Endothelial cell of umbilical vein (primary cell): ENCODE measurements around the gene CCNG1. TPM values are rescaled to one million over a fixed set of nuclear protein-coding genes. Genes with fewer than 3 reads are reported as not detected.

Source experiments
- BruUV-seq: library from RNA; stranded (reverse); fragments of 400-500 nt; replicated peaks from 2 replicates; lab custom pipeline; 2021; lab: Mats Ljungman, UMichigan
- CTCF ChIA-PET: fragments of 300-600, 350-600 bp; sonication (Branson Sonifier 250); formaldehyde crosslinking; loops from one replicate; lab custom pipeline; 2021; ENCODE audit warnings: antibody characterized with exemption, inconsistent platforms; lab: Charles Lee
- POLR2A ChIA-PET: fragments of 300-600, 350-600 bp; sonication (Branson Sonifier 250); formaldehyde crosslinking; loops from one replicate; lab custom pipeline; 2021; ENCODE audit warnings: antibody characterized with exemption, inconsistent platforms; lab: Charles Lee
- DNase-seq: peaks from one replicate; pipeline ENCODE4 v3.0.0-alpha.2; 2011; ENCODE audit warnings: low read depth, low spot score
- FAIRE-seq: peaks from 2 replicates; lab custom pipeline; 2011; peaks lifted over from hg19 to GRCh38; lab: Jason Lieb, UNC
- H2AFZ ChIP-seq: 2 replicates; pipeline ENCODE4 v1.6.0; 2012; ENCODE audit warnings: low read depth, low read length, control low read depth, inconsistent platforms
- H3K27ac ChIP-seq: 2 replicates; pipeline ENCODE4 v1.5.1; 2011; ENCODE audit warnings: low read depth, mild to moderate bottlenecking, control low read depth, low read length, moderate library complexity; ENCODE audit not compliant: insufficient read depth
- H3K27me3 ChIP-seq, 2 experiments: 2 replicates each; pipeline versions ENCODE4 v1.6.0 to v1.6.1; 2011; ENCODE audit warnings: low read length in 2 of 2, mixed read lengths in 1 of 2; ENCODE audit not compliant: control insufficient read depth in 2 of 2, insufficient read depth in 2 of 2
- H3K36me3 ChIP-seq, 2 experiments: 2 replicates in 1 of 2; 3 replicates in 1 of 2; pipeline ENCODE4 v1.5.1; 2011; ENCODE audit warnings: low read length in 2 of 2, mild to moderate bottlenecking in 1 of 2, moderate library complexity in 1 of 2; ENCODE audit not compliant: control insufficient read depth in 2 of 2, insufficient read depth in 2 of 2; ENCODE audit errors: extremely low read depth in 1 of 2
- H3K4me1 ChIP-seq: 3 replicates; pipeline ENCODE4 v1.5.1; 2011; ENCODE audit warnings: mild to moderate bottlenecking, low read length; ENCODE audit not compliant: control insufficient read depth, insufficient read depth; ENCODE audit errors: extremely low read depth
- H3K4me2 ChIP-seq: 2 replicates; pipeline ENCODE4 v1.6.1; 2011; ENCODE audit warnings: low read length, control low read depth, mixed read lengths; ENCODE audit not compliant: insufficient read depth
- H3K4me3 ChIP-seq, 3 experiments: fragments of 200-600 bp in 1 of 3; sonication (generic), shearing (Covaris generic) in 1 of 3; replicated peaks in 1 of 3; 2 replicates each; pipeline ENCODE4 v1.5.1; 2011 to 2016; ENCODE audit warnings: control low read depth in 3 of 3, low read length in 3 of 3, mild to moderate bottlenecking in 2 of 3, inconsistent platforms in 1 of 3, low read depth in 1 of 3, moderate library complexity in 1 of 3; ENCODE audit not compliant: insufficient read depth in 1 of 3
- H3K79me2 ChIP-seq: 2 replicates; pipeline ENCODE4 v1.6.0; 2012; ENCODE audit warnings: low read length, inconsistent platforms; ENCODE audit not compliant: control insufficient read depth, insufficient read depth
- H3K9ac ChIP-seq: replicated peaks from 2 replicates; pipeline ENCODE3; 2011; ENCODE audit warnings: low read length, control low read depth; ENCODE audit not compliant: insufficient read depth; ENCODE audit errors: extremely low read depth
- H3K9me1 ChIP-seq: replicated peaks from 3 replicates; pipeline ENCODE4 v1.6.0; 2011; ENCODE audit warnings: mild to moderate bottlenecking, low read length; ENCODE audit not compliant: control insufficient read depth, insufficient read depth; ENCODE audit errors: extremely low read depth
- H3K9me3 ChIP-seq: replicated peaks from 2 replicates; pipeline ENCODE4 v1.5.1; 2012; ENCODE audit warnings: low read length, inconsistent platforms; ENCODE audit not compliant: control insufficient read depth, insufficient read depth
- H4K20me1 ChIP-seq: replicated peaks from 2 replicates; pipeline ENCODE3; 2011; ENCODE audit warnings: mild to moderate bottlenecking, low read length; ENCODE audit not compliant: control insufficient read depth, insufficient read depth; ENCODE audit errors: extremely low read depth
- EZH2 ChIP-seq: IDR thresholded peaks from 2 replicates; pipeline ENCODE4 v1.6.1; 2012; ENCODE audit warnings: borderline replicate concordance, low read depth, mild to moderate bottlenecking, moderate library complexity, low read length, inconsistent platforms; ENCODE audit not compliant: severe bottlenecking
- FOS ChIP-seq: IDR thresholded peaks from 2 replicates; pipeline ENCODE4 v1.6.1; 2011; ENCODE audit warnings: mild to moderate bottlenecking, low read length, moderate library complexity, borderline replicate concordance; ENCODE audit not compliant: insufficient read depth
- GATA2 ChIP-seq: IDR thresholded peaks from 2 replicates; pipeline ENCODE4 v1.7.0; 2011; ENCODE audit warnings: low read depth, mild to moderate bottlenecking, moderate library complexity, mixed read lengths, low read length; ENCODE audit not compliant: insufficient read length, insufficient read depth
- JUN ChIP-seq: IDR thresholded peaks from 2 replicates; pipeline ENCODE4 v1.6.1; 2011; ENCODE audit warnings: borderline replicate concordance, low read depth; ENCODE audit not compliant: insufficient read length, insufficient read depth
- MYC ChIP-seq: IDR thresholded peaks from one replicate; pipeline ENCODE4 v1.6.1; 2011; ENCODE audit warnings: mild to moderate bottlenecking, low read depth, low read length
- POLR2A ChIP-seq: IDR thresholded peaks from 2 replicates; pipeline ENCODE4 v1.6.1; 2012; ENCODE audit warnings: low read depth, mild to moderate bottlenecking, control low read depth, low read length
- POLR2AphosphoS5 ChIP-seq: IDR thresholded peaks from 2 replicates; pipeline ENCODE4 v1.6.1; 2012; ENCODE audit warnings: low read depth, mild to moderate bottlenecking, control low read depth, low read length, moderate library complexity; ENCODE audit not compliant: insufficient read depth
- dilution Hi-C: fragments of 300-500 bp; cut with MboI; formaldehyde crosslinking; loops from one replicate; pipeline ENCODE4 v1.15.0; 2019; ENCODE audit warnings: low sequenced_read_pairs; ENCODE audit not compliant: extremely low pct_ligation_motif_present
- intact Hi-C: fragments of 100-400 bp; cut with micrococcal nuclease; formaldehyde crosslinking; loops from one replicate; pipeline ENCODE4 v1.10.0; 2022
- polyA plus RNA-seq, 4 experiments: library from polyadenylated mRNA; depleted of rRNA in 3 of 4; stranded (reverse) in 3 of 4; unstranded in 1 of 4; fragments of >200 nt; gene quantifications; 2 replicates each; pipeline versions ENCODE4 v1.2.1 to v1.2.3, GENCODE V29; 2011 to 2012; ENCODE audit warnings: missing spikeins in 1 of 4
- total RNA-seq: library from RNA; stranded (reverse); gene quantifications from 2 replicates; pipeline ENCODE4 v1.2.3, GENCODE V29; 2021
- TF ChIP-seq, protein P1 (sequence below): IDR thresholded peaks from 2 replicates; pipeline ENCODE4 v1.6.1; 2011; ENCODE audit not compliant: insufficient read depth, insufficient read length
- TF ChIP-seq, protein P2 (sequence below), 2 donors: IDR thresholded peaks; 1 replicate in 1 of 2; 2 replicates in 1 of 2; pipeline ENCODE4 v1.5.1; 2011; ENCODE audit warnings: low read length in 2 of 2, mild to moderate bottlenecking in 2 of 2, moderate library complexity in 2 of 2, control low read depth in 1 of 2, inconsistent platforms in 1 of 2, low read depth in 1 of 2; ENCODE audit not compliant: insufficient read depth in 1 of 2; ENCODE audit errors: extremely low read depth in 1 of 2

The CCNG1 gene
- total and polyA plus RNA-seq, 2 donors (not counting 3 experiments of a cell fraction or from before 2014, with no cell fraction given), result 47.2 to 186 TPM

DNA sequence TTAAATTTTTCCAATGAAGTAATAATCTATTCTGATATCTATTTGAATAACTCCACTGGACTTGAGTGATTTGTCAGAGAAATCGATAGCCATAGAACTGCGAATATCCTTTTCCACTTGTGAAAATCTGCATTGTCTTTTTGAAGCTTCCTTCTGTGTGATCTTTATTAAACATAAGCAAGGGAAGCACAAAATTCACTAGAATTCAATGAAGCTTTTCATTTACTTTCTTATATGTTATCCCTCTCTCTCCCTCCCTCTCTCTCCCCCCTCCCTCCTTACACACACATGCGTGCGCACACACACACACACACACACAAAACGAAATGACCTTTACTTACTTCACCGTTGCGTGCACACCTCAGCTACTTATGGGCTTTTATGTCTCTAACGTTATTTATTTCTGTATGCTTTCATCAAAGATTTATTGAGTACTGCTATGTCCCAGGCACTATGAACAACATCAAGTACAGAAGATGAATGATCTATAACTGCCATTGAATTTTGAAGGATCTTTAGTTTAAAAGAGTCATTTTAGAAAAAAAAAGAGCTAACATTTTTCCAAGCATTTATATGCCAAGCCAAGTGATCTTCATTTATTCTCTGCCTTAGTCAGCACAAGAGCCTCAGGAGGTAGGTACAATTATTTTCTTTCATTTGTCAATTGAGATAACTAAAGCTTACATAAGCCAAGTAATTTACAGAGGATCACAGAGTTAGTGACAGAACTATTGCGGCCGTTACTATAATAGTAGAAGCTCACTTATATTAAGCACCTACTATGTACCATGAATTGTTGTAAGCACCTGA lies 32.8 kb upstream of the CCNG1 start:
- intact Hi-C loops (loop anchor here (5.0 kb wide), 1 partner anchor 57 kb away; no protein-coding TSS in a partner anchor), dilution Hi-C loops (no loop called here)
- BruUV-seq, result no TSS peak
- POLR2A ChIA-PET, result no interaction called here
- H3K4me1 ChIP-seq, result no peaks in the 10 kb centered on the region
- no peaks in the 10 kb centered on the region for H3K36me3 ChIP-seq
- no peaks in the 10 kb centered on the region for H3K27me3 ChIP-seq
- DNase-seq (no peak), FAIRE-seq (no peak)
- H3K27ac ChIP-seq, result no peak overlapping the region
- TF ChIP-seq EZH2, result no peak
- no peak for TF ChIP-seq JUN
- TF ChIP-seq, protein P1, sequence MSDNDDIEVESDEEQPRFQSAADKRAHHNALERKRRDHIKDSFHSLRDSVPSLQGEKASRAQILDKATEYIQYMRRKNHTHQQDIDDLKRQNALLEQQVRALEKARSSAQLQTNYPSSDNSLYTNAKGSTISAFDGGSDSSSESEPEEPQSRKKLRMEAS, result no peak
- no peak for TF ChIP-seq FOS
- no peak for TF ChIP-seq POLR2AphosphoS5
- TF ChIP-seq POLR2A, result no peak
- no peak for TF ChIP-seq GATA2
- TF ChIP-seq, protein P2, sequence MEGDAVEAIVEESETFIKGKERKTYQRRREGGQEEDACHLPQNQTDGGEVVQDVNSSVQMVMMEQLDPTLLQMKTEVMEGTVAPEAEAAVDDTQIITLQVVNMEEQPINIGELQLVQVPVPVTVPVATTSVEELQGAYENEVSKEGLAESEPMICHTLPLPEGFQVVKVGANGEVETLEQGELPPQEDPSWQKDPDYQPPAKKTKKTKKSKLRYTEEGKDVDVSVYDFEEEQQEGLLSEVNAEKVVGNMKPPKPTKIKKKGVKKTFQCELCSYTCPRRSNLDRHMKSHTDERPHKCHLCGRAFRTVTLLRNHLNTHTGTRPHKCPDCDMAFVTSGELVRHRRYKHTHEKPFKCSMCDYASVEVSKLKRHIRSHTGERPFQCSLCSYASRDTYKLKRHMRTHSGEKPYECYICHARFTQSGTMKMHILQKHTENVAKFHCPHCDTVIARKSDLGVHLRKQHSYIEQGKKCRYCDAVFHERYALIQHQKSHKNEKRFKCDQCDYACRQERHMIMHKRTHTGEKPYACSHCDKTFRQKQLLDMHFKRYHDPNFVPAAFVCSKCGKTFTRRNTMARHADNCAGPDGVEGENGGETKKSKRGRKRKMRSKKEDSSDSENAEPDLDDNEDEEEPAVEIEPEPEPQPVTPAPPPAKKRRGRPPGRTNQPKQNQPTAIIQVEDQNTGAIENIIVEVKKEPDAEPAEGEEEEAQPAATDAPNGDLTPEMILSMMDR (IDR thresholded peaks at IDR 0.05; ENCODE audit: extremely low read depth in 1 of 2, insufficient read depth in 1 of 2, low read depth in 1 of 2, low read length in 2 of 2), result no peak
- TF ChIP-seq MYC, result no peak
- no peak overlapping the region for H2AFZ ChIP-seq
- CTCF ChIA-PET, result interaction anchor here (0.7 to 2.6 kb wide), 4 partner anchors 8 to 1860 kb away, joined by 3 to 8 read pairs (median 4); no protein-coding TSS in a partner anchor
- no peaks in the 10 kb centered on the region for H3K79me2 ChIP-seq
- H3K9me3 ChIP-seq, result no peaks in the 10 kb centered on the region
- H4K20me1 ChIP-seq, result no peaks in the 10 kb centered on the region
- no peaks in the 10 kb centered on the region for H3K9me1 ChIP-seq
- H3K9ac ChIP-seq, result no peak overlapping the region
- H3K4me2 ChIP-seq, result no peak overlapping the region
- H3K4me3 ChIP-seq, result no peak overlapping the region
